ELF-1 (cell line): ENCODE data around the gene TAB2.
"Not testable (repeated sequence)": the region's sequence is repeated elsewhere in the genome, so short reads cannot be mapped to it uniquely, and the experiment has no call there.

ENCODE experiments used
- DNase-seq: peaks from one replicate; pipeline ENCODE4 v3.0.0-alpha.2; 2016; ENCODE audit warnings: low read depth, low spot score

TAB2 gene

DNA sequence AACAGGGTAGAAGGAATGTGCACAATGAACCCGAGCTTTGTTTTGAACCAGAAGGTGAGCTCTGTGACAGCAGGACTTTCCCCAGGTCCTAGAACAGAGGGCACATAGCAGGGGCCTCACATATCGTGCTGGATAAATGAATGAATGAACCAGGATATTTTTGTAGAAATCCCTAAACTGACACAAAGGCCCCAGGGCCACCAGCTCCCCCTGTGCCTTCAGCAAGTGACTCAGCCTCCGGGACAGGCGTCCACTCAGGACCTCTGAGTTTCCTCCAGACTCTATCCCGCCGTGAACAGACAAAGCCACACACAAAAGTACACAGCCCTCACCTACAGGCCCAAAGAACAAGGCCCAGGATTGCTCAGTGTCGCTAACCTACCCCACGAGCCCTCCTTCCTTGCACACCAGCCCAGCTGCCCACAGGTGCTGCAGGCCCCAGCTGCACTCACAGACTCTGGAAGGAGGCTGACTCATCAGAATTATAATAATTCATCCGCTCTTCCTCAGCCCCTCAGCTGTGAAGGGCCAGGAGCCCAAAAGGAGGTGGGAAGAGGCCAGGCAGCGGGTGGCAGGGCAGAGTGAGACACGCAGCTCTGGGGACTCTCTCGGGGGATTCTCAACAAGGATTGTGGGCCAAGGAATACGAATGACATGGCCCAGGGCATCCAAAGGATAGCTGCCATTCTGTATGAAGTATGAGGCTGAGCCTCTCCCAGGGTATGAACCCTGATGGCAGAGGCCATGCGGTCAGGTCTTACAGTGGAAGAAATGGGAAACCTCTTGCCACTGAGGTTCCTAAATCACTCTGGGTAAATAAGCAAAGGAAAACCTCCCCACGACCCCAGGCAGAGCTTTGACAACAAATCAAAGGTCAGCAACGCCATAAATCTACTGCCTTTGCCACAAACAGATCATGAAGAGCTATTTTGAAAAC, 123.5 kb downstream of the TAB2 start:
- DNase-seq: no peak

DNA sequence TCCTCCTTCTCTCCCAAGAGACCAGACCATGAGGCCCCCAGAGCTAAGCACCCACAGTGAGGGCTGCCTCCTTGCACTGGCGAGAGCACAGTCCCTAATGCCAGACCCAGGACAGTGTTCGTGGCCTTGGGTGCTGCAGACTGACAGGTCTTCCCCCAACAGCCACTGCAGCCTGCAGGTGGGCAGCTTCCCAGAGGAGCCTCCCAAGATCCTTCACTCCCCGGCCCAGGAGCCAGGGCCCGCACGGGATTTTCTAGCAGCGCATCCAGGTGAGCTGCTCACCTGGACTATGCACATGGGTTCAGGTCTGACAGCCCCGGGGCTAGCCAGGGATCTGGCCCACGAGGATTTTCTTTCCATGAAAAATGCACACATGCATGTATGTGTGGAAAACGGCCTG, 124.2 kb downstream of the TAB2 start:
- no peak for DNase-seq

DNA sequence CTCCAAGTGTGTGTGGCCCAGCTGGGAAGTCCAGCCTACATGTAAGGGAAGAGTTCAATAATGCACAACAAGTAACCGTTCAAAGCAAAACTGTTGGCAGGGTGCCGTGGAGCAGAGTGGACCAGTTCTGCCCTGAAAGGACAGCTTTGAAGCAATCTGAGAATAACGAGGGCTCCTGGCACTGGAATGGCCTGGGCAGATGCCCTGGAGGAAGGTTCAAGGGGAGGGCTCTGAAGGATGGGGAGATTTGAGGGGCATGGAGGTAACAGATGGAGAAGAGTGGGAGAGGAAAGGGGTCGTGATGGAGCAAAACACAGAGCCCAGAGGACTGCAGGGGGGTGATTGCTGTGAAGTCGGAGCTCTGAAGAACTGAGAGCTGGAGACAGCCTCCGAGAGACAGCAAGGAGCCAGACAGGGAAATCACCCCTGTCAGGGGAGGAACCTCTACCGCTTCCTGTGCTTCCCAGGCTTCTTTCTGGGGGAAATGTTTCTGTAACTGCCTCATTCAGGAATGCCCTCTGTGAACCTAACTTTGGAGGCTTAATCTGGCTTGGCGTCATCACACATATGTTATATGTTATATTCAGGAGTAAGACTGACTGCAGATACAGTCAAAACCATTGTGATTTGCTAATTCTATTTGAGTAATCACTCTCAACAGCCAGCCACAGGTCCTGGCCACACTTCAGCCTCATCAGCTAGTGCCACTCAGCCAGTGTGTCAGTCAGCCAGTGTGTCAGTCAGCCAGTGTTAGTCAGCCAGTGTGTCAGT, 126.1 kb downstream of the TAB2 start:
- no peak for DNase-seq

DNA sequence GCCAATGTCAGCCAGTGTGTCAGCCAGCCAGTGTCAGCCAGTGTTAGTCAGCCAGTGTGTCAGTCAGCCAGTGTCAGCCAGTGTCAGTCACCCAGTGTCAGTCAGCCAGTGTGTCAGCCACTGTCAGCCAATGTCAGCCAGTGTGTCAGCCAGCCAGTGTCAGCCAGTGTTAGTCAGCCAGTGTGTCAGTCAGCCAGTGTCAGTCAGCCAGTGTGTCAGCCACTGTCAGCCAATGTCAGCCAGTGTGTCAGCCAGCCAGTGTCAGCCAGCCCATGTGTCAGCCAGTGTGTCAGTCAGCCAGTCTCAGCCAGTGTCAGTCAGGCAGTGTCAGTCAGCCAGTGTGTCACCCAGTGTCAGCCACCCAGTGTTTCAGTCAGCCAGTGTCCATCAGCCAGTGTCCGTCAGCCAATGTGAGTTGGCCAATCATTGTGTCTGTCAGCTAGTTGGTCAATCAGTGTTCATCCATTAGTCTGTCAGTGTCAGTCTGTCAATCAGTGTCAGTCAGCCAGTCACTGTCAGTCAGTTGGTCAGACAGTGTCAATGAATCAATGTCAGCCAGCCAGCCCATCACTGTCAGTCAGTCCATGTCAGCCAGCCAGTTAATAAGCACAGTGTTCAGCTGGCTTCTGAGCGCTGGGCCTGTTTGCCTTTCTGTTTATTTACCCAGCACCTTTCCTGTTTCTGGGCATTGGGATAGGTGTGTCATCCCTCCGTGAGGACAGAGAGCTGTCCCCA, 127.0 kb downstream of the TAB2 start:
- not testable (repeated sequence) for DNase-seq

DNA sequence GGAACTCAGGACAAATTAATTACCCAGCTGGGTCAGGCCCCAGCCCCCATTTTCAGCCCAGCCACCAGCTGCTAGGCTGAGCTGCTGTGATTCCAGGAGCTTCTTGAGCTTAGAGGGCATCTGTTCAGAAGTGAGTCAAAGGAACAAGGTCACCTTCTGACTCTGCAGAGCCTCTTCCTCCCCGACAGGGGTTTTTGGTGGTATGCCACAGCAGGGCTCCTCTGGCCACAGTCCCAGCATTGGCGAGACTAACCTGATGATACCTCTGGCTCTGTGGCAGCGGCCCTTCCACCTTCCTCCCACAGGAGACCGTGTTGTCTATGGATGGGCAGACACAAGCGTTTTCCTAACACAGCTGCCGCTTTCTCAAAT, 127.6 kb downstream of the TAB2 start:
- no peak for DNase-seq

DNA sequence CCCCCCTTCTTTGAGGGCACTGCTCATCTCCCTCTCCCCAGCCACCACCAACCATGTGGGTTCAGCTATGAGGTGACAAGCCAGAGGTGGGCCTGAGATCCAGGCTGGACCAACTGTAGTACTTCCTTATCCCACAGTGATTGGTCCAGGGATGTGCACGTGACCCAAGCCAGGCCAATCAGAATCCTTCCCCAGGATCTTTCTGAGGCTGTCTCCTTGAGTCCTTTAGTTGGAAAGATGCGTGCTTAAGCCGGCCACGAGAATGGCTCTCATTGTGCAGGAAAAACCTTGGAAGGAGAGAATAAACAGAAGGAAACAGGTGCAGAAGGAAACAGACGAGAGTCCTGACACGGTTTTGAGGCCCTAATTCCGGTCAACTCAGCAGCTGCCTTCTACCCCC, 128.1 kb downstream of the TAB2 start:
- no peak for DNase-seq

DNA sequence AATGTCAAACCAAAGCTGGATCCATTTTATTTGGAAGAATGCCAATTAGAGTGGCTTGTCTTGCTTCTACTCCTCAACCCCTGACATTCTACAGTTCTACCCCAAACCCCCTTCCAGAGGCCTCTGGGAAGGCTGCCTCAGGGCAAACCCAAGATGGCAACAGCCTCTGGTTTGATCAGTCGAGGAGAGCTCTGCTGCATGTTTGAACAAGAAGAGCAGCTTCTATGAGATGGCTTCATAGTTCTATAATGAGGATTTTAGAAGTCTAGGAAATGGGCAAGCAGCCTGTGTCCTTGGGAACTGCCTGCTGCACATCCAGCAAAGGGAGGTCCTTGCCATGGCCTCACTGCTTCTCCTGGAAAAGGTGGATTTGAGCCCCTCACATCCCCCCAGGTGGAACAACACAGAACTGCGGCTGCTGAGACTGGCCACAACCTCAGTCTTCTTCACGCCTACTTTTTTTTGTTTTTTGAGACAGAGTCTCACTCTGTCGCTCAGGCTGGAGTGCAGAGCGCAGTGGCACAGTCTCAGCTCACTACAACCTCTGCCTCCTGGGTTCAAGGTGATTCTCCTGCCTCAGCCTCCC, 129.4 kb downstream of the TAB2 start:
- DNase-seq: no peak

DNA sequence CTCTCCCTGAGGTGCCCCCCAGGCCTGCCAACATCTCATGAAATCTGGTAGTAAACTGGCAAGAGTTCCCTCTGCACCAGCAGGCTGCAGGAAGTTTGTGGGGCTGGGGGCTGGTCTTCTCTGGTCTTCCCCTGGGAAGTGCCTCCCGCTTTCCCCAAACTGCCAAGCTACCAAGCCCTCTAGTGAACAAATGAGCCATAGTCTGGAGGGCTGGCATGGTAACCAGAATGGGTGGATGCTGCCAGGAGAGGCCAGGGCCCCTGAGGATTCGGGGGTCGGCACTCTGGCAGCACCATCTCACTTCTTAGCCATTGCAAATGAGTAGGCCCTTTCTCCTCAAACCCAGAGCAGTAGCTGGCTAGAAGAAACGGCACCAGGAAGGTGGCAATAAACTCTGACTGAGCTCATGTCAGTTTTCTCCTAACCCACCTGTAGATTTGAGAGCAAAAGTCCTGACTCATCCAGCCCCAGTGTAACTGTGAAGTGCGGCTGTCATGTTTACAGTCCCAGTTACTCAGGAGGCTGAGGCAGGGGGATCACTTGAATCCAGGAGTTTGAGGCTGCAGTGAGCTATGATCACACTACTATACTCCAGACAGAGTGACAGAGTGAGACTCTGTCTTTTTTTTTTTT, 131.4 kb downstream of the TAB2 start:
- no peak for DNase-seq

DNA sequence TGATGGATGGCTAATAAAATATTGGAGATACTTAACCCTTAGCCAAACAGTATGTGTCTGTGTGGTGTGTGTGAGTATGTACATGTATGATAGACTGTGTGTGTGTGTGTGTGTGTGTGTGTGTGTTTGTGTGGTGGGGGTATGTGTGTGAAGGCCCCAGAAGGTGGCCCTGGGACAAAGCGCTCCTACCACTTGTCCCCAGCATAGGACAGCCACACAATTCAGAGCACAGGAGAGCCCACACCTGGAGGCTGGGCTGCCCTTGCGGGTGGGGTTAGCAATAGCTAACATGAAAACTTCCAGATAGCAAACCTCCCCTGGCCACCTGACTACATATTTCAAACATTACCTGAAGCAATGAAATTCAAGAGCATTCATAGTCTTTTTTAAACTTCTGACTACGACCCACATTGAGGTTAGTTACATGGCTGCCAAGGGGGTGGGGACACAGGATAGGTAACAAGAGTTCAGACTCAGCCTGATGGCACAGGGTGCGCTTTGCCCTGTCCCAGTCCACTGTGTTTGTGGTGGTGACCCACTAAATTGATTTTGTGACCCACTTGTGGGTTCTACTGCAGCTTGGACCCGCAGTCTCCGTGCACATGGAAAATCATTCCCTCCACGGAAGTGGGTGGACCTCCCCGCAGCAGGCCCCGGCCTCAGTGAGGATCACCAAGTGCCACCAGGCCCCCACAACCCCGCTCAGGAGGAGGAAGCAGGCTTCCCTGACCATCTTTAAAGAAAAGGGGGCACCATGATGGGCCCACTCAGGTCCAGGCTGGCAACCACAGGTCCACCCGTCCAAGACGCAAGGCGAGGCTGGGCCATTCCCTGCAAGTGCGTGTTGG, 132.5 kb downstream of the TAB2 start:
- DNase-seq: no peak

DNA sequence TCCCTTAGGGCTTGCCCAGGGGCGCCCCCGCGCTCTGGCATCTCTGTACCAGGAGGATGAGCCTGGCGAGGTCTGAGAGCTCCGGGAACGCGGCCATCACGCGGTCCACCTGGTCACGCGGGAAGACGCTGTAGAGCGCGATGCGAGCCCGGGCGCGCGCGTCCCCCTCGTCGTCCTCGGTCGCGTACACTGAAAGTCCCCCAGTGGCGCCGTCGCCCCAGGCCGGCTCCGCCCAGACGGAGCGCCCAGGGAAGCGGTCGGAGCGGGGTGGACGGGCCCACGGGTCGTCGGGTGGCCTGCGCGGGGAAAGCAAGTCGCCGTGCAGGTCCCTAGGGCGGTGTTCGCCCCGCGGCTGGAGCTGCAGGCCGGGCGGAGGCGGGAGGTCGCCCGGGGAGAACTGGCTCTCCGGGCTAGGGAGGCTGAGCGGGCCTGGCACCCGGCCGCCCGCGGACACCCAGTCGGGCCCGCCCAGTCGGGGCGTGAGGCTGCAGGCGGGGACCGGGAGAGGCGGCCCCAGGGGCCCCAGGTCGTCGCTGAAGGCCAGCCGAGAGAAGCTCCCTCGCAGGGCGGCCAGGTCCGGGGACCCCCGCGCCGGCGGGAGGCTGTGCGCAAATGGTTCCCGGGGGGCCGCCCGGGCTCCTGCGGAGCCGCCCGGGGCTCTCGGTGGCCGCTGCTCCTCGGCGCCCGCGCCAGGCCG, 133.3 kb downstream of the TAB2 start:
- no peak for DNase-seq

DNA sequence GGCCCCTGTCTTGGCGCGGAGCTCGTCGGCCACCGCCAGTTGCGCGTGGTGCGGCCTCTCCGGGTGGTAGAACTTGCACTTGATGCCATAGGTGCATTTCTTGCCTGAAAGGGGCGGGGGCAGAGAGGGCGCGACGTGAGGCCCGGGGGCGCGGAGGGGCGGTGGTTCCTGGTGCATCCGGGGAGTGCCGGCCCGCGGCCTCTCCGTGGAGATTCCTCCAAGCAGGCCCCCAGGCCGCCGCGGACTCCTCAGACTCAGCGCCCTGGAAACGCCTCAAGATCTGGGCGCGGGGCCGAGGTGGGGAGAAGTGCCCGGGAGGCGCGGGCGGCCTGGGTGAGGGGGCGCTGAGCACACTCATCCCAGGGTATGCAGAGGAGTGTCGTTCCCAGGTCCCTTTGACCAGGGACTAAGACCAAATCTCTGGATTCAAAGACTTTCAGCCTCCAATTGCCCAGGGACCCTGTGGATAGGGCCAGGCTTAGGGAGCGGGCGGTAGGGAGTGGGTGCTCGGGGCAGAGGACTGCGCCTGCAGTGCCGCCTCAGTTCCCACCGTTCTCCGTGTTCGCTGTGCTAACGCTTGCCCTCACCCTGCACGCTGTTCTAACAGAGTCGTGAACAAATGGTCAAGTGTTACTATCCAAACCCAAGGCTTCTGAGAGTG, 134.0 kb downstream of the TAB2 start:
- no peak for DNase-seq

DNA sequence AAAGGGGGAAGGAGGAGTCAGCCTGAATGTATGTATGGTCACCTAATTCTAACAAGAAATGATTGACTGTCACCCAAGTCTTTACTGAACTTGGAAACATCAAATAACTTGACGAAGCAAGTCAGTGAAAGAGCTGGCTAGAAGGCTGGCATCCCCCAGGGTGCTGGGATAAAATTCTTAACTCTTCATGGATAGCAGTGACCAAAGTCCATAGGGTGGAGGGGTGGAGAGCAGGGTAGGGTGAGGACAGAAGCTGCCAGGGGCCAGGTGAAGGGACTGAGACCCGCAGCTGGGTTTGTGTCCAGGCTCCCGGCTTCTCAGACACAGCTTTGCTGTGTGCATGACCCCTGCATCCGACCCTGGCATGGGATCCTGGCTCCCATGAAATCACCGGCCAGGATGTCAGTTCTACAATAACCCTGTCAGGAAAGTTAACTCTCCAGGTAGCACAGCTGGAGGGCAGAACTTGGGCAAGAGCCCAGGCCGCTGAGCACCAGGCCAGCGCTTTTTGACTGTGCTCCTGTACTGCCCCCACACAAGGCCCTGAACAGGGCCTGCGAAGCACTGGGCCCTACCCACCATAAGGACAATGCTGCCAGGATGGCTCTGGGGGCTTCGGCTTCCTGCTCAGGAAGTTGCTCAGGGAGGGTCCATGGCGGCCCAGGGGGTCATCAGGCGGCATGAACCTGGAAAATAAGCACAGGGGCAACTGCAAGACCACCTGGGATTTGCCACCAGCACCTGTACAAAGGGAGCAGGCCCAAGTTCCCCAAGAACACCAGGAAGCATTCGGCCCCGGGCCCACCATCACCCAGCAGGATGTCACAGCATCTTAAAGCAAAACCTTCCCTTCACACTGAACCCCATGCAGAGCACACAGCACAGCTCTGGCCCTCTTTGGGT, 134.8 kb downstream of the TAB2 start:
- DNase-seq: no peak

DNA sequence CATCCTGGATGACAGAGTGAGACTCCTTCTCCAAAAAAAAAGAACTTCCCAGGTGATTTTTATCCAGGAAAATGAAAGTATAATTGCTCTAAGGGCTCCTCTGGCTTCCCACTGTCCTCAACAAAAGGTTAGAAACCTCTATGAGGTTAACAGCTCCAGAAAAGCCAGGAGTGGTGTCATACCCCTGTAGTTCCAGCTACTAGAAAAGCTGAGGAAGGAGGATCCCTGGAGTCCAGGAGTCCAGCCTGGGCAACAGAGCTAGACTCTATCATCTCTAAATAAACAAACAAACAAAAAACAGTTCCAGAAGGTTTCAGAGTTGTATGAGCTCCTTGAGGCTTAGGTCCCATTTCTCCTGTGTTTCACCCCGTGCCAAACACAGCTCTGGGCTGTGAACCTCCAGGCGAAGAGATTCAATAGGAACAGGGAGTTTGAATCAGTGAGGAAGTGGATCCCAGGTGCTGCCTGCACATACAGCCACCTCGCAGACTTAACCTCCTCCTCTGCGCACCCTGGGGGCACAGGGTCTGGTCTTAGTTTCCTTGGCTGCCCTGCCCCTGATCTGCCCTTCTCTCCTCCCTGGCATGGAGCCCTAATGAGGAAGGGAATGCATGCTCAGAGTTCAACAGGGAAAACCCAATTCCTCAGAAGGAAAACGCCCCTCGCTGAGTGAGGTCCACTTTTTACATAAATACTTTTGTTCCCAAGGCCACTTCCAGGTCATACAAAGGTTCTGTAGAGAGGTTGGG, 136.3 kb downstream of the TAB2 start:
- DNase-seq: no peak

DNA sequence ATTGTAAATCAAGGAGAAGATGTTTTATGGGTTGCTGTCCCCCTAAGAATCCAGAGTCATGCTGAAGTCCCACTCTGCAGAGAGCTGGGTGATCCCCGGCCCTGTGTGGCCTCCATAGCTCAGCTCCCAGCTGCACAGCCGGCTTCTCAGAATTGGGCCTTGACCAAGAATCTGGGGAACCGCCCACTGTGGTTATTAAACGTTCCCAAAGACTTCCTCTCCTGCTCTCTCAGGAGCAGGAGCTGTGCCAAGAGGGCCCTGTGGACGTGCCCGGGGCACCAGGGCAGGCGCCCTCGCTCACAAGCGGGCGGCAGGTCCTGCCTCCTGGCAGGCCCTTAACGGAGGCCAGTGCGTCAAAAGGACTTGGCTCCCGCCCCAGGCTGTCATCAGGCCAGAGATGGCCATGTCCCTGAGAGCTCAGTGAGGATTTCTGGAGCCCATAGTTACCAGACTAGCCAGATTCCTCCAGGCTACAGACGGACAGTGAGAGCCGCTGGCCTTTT, 136.9 kb downstream of the TAB2 start:
- DNase-seq: peak; percentile 38

DNA sequence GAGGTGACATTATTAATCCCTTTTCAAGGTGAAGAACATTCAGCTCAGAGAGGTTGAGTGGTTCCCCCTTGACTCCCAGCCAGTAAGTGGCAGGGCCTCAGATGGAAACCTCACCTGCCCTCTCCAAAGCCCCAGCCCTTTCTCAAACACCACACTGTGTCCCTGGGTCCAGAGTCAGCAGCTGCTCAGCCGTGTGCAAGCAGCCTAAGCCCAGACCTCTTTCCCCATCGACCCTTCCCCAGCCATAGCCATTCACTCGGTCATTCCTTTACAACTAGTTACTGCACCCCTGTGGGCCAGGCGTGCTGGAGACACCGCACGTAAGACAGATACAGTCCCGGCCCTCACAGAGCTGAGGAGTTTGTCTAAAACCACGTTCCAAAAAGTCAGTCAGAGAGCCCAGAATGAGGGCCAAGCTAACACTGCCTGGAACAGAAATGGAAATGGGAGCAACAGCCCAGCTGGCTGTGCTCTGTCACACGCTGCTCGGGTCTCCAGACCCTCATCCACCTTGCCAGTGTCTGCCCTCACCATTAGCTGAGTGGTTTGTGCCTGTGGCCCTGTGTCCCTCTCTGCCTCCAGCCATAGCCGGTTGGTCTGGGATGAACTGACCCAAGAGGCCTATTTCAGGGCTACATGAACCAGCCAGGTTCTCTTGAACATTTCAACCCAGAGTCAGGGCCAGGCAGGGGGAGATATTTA, 137.7 kb downstream of the TAB2 start:
- DNase-seq: no peak

DNA sequence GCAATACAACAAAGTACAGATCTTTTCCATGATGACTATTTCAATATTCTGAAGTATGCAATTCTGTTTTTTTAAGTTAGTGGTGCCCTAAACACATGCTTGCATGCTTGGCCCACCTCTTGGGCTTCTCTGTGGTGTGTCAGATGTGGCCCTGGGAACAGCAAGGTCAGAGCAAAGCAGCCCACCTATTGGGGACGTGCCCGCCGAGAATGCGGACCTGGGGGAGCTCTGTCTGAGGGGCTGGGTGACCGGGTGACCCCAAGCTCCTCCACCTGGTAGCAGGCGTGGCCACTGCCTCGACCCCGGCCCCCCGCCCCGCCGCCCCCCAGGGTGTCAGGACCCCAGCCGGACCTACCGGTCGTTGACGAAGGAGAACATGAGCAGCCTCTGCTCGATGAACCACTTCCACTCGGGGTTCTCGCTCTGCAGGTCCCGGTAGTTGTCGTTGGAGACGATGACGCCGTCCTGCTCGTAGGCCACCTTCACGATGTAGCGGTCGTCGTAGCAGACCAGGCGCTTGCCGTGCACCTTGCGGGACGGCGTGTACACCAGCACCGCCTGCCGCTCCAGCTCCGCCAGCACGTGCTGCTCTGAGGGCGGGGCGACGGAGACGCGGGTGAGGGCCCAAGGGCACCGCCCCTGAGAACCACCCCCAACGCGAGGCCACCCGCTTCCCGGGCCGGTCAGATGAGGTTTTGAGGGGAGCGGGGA, 139.0 kb downstream of the TAB2 start:
- DNase-seq: no peak
